Hepatocyte (in vitro differentiated cells): ENCODE measurements around the gene MVB12A. TPM values are rescaled to one million over a fixed set of nuclear protein-coding genes. Genes with fewer than 3 reads are reported as not detected.

Experiments used
- DNase-seq: peaks from one replicate; pipeline ENCODE4 v3.0.0-alpha.2; 2016; ENCODE audit warnings: low spot score
- H2AFZ ChIP-seq: fragments of 200-600 bp; sonication (generic); 2 replicates; pipeline ENCODE4 v1.6.0; 2016; ENCODE audit warnings: antibody characterized with exemption, mild to moderate bottlenecking
- H3K27ac ChIP-seq: fragments of 200-600 bp; sonication (generic); 2 replicates; pipeline ENCODE4 v1.5.1; 2016; ENCODE audit warnings: mild to moderate bottlenecking
- H3K27me3 ChIP-seq: fragments of 200-600 bp; sonication (generic); 2 replicates; pipeline ENCODE4 v1.6.1; 2016
- H3K36me3 ChIP-seq: fragments of 200-600 bp; sonication (generic); replicated peaks from 2 replicates; pipeline ENCODE4 v1.5.1; 2016; ENCODE audit warnings: low read depth; ENCODE audit not compliant: insufficient read depth
- H3K4me1 ChIP-seq: fragments of 200-600 bp; sonication (generic); 2 replicates; pipeline ENCODE4 v1.5.1; 2016; ENCODE audit warnings: mild to moderate bottlenecking, moderate library complexity; ENCODE audit not compliant: insufficient read depth
- H3K4me2 ChIP-seq: fragments of 200-600 bp; sonication (generic); 2 replicates; pipeline ENCODE4 v1.6.0; 2016
- H3K4me3 ChIP-seq: fragments of 200-600 bp; sonication (generic); 2 replicates; pipeline ENCODE4 v1.5.1; 2016; ENCODE audit warnings: mild to moderate bottlenecking
- H3K79me2 ChIP-seq: fragments of 200-600 bp; sonication (generic); 2 replicates; pipeline ENCODE4 v1.6.0; 2017; ENCODE audit warnings: mild to moderate bottlenecking
- H3K9me2 ChIP-seq: fragments of 200-600 bp; sonication (generic); replicated peaks from 2 replicates; pipeline ENCODE4 v1.6.0; 2017; ENCODE audit warnings: mild to moderate bottlenecking; ENCODE audit not compliant: insufficient read depth
- H3K9me3 ChIP-seq: fragments of 200-600 bp; sonication (generic); 2 replicates; pipeline ENCODE4 v1.5.1; 2016; ENCODE audit warnings: low read depth, mild to moderate bottlenecking
- H4K20me1 ChIP-seq: fragments of 200-600 bp; sonication (generic); 2 replicates; pipeline ENCODE4 v1.6.0; 2016; ENCODE audit warnings: mild to moderate bottlenecking; ENCODE audit not compliant: insufficient read depth, poor library complexity, severe bottlenecking
- EZH2 ChIP-seq: fragments of 200-600 bp; sonication (generic); IDR thresholded peaks from 2 replicates; pipeline ENCODE4 v1.6.1; 2016; ENCODE audit warnings: antibody characterized with exemption, mild to moderate bottlenecking, borderline replicate concordance
- EZH2phosphoT487 ChIP-seq: fragments of 200-600 bp; sonication (generic); IDR thresholded peaks from one replicate; pipeline ENCODE4 v1.6.1; 2018; ENCODE audit warnings: antibody characterized with exemption, mild to moderate bottlenecking, low read depth, moderate library complexity; ENCODE audit not compliant: unreplicated experiment, severe bottlenecking
- WGBS: methylation state at CpG from one replicate; pipeline ENCODE4 v1.1.6; 2016; ENCODE audit warnings: low lambda C conversion rate; ENCODE audit errors: missing lambda C conversion rate; 5-methylcytosine and 5-hydroxymethylcytosine counted together
- polyA plus RNA-seq: library from polyadenylated mRNA; unstranded; fragments of >200 nt; fragmentation: Nextera tagmentation; extraction: Ambion mirVana; gene quantifications from 2 replicates; pipeline ENCODE4 v1.2.1, GENCODE V29; 2016
- total RNA-seq: library from RNA; depleted of rRNA; stranded (reverse); fragments of >200 nt; gene quantifications from 2 replicates; pipeline ENCODE4 v1.2.3, GENCODE V29; 2014
- TF ChIP-seq, protein P1 (sequence below): fragments of 200-600 bp; sonication (generic); IDR thresholded peaks from 2 replicates; pipeline ENCODE4 v1.5.1; 2016; ENCODE audit warnings: antibody characterized with exemption, mild to moderate bottlenecking; ENCODE audit not compliant: poor library complexity

Gene MVB12A
- total and polyA plus RNA-seq, 2 experiments from 2014 or later = 36.1 to 65.2 TPM

DNA sequence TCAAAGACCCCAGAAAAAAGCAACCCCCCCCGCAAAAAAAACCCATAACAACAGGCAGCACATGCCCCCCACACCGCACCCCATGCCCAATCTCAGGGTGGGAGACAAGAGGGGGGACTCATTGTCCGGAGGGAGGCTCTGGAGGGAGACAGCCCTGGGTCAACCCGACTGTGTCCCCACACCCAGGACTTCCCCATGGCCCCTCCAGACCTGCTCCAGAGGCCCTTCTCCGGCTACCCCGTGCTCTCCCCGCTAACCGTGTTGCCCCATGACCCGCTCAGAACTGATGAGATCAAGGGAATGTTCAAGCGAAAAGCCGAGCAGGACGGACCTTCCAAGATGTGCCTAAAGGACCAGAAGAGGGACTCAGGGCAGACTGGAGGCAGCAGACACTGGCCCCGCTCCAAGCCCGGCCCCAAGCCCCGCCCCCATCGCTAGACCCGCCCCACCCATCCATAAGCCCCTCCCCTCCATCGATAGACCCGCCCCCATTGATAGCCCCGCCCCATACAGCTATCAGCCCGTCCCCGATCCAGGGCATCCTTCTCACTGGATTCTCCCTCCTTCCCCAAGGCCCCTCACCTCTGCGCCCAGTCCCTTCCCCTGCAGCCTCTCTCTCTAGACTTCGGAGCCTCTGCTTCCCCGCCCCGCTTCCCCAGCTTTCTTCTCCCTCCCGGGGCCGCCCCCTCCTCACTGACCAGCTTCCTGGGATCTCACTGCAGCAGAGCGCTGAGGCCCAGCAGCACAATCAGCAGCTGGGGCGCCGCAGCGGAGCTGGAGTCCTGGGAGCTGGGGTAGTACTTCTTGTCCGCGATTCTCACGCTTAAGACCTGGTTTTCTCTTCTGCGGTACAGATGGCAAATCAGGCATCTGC, 16.6 kb upstream of the MVB12A start:
- no peaks in the 10 kb centered on the region for H3K4me1 ChIP-seq
- no peak overlapping the region for H2AFZ ChIP-seq
- no peaks in the 10 kb centered on the region for H3K9me2 ChIP-seq
- peak; percentile 54 for DNase-seq
- no peak overlapping the region for H3K27ac ChIP-seq
- 63% methylated on average over 19 of the region's 36 CpGs for WGBS
- peak; percentile 7 for TF ChIP-seq EZH2
- TF ChIP-seq, protein P1, sequence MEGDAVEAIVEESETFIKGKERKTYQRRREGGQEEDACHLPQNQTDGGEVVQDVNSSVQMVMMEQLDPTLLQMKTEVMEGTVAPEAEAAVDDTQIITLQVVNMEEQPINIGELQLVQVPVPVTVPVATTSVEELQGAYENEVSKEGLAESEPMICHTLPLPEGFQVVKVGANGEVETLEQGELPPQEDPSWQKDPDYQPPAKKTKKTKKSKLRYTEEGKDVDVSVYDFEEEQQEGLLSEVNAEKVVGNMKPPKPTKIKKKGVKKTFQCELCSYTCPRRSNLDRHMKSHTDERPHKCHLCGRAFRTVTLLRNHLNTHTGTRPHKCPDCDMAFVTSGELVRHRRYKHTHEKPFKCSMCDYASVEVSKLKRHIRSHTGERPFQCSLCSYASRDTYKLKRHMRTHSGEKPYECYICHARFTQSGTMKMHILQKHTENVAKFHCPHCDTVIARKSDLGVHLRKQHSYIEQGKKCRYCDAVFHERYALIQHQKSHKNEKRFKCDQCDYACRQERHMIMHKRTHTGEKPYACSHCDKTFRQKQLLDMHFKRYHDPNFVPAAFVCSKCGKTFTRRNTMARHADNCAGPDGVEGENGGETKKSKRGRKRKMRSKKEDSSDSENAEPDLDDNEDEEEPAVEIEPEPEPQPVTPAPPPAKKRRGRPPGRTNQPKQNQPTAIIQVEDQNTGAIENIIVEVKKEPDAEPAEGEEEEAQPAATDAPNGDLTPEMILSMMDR = no peak
- H3K79me2 ChIP-seq = no peaks in the 10 kb centered on the region
- H4K20me1 ChIP-seq = no peaks in the 10 kb centered on the region
- H3K4me3 ChIP-seq = no peak overlapping the region
- no peaks in the 10 kb centered on the region for H3K27me3 ChIP-seq
- no peaks in the 10 kb centered on the region for H3K36me3 ChIP-seq
- H3K4me2 ChIP-seq = peak overlapping the region; percentile 63
- H3K9me3 ChIP-seq = no peaks in the 10 kb centered on the region

DNA sequence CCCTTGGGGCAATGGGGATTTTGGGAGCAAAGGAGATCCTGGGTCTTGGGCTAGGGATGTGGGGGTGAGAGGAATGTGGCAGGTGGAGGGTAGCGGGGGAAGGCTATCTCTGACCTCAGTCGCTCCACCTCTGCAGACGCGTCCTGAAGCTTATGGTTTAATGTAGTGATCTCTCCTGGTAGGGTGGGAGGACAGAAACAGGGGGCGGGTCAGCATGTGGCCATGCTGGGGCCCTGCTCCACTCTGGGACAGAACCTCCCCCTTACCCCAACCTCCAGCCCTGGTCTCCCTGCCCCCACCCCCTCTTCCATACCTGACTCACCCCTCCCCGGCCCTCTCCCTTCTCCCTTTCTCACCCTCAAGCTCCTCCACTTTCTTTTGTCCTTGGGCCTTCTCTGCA, 15.8 kb upstream of the MVB12A start:
- no peaks in the 10 kb centered on the region for H3K4me1 ChIP-seq
- DNase-seq = no peak
- no peak overlapping the region for H3K27ac ChIP-seq
- TF ChIP-seq EZH2 = no peak
- TF ChIP-seq, protein P1 = no peak
- no peak for TF ChIP-seq EZH2phosphoT487
- 83% methylated on average over 3 of the region's 6 CpGs for WGBS
- no peaks in the 10 kb centered on the region for H4K20me1 ChIP-seq
- H3K4me3 ChIP-seq = no peak overlapping the region
- H3K4me2 ChIP-seq = peak overlapping the region; percentile 63
- H3K9me3 ChIP-seq = no peaks in the 10 kb centered on the region
- no peaks in the 10 kb centered on the region for H3K9me2 ChIP-seq
- no peaks in the 10 kb centered on the region for H3K79me2 ChIP-seq
- no peaks in the 10 kb centered on the region for H3K36me3 ChIP-seq
- H3K27me3 ChIP-seq = no peaks in the 10 kb centered on the region
- H2AFZ ChIP-seq = no peak overlapping the region

DNA sequence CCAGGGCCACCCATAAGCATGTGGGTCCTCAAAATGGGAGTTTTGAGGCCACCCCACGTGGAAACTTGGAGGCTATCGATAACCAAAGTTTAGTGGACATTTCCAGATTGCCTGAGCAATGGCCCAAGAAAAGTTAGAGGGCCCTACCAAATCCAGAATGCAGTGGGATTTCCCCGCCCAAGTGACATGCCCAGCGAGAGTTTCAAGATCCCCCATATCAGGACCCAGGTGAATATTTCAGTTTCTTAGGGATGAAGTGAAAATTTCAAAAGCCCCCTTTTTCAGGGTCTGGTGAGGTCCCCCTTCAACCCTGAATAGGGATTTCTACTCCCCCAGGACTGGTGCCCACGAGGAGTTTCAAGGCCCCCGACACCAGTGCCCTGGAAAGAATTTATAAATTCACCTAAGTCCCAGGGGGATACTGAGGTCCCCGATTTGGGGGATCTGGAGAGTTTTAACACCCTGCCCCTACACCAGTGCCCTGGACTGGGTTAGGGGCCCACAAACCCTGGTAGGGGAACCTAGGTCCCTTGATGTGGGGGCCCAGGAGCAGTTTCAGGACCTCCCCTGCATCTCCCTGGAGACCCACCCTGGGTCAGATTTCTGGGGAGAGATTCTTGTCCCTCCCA, 15.1 kb upstream of the MVB12A start:
- TF ChIP-seq EZH2phosphoT487 (no peak), EZH2 (no peak)
- TF ChIP-seq, protein P1 = no peak
- no peak overlapping the region for H2AFZ ChIP-seq
- no peaks in the 10 kb centered on the region for H3K27me3 ChIP-seq
- WGBS = 92% methylated on average over 7 of the region's 7 CpGs
- H3K79me2 ChIP-seq = no peaks in the 10 kb centered on the region
- no peak overlapping the region for H3K4me3 ChIP-seq
- no peaks in the 10 kb centered on the region for H3K36me3 ChIP-seq
- no peaks in the 10 kb centered on the region for H3K9me2 ChIP-seq
- no peak overlapping the region for H3K27ac ChIP-seq
- peak overlapping the region; percentile 63 for H3K4me2 ChIP-seq
- DNase-seq = no peak
- H3K9me3 ChIP-seq = no peaks in the 10 kb centered on the region
- H3K4me1 ChIP-seq = no peaks in the 10 kb centered on the region
- H4K20me1 ChIP-seq = no peaks in the 10 kb centered on the region
